ENCODE data around the gene RASGRP1. TPM values are rescaled to one million over a fixed set of nuclear protein-coding genes. Genes with fewer than 3 reads are reported as not detected.

RASGRP1 gene
- polyA plus RNA-seq, 1 experiment, result 1.2 TPM

GRCh38 chr15:38463893-38464292 is 100.7 kb downstream of the RASGRP1 start:
- POLR2A ChIA-PET, result no interaction called here
- CTCF ChIA-PET, result interaction anchor here (0.8 to 1.8 kb wide), 6 partner anchors 22 to 468 kb away, joined by 3 to 6 read pairs (median 4); partner anchors contain the start of gene RASGRP1

GRCh38 chr15:38461066-38461833 is 103.4 kb downstream of the RASGRP1 start:
- POLR2A ChIA-PET, result interaction anchor here (0.9 kb wide), 1 partner anchor 11 kb away, joined by 4 read pairs; no protein-coding TSS in a partner anchor
- DNase-seq (ENCODE audit: low read depth, low spot score), result no peak
- CTCF ChIA-PET, result interaction anchor here (0.8 to 1.5 kb wide), 6 partner anchors 13 to 229 kb away, joined by 3 to 6 read pairs (median 4); partner anchors contain the start of gene RASGRP1
- no peak overlapping the region for H3K27ac ChIP-seq (ENCODE audit: low read depth, low read length)
- no peak overlapping the region for H3K4me3 ChIP-seq (ENCODE audit: low read depth, low read length)
- TF ChIP-seq, protein P1, sequence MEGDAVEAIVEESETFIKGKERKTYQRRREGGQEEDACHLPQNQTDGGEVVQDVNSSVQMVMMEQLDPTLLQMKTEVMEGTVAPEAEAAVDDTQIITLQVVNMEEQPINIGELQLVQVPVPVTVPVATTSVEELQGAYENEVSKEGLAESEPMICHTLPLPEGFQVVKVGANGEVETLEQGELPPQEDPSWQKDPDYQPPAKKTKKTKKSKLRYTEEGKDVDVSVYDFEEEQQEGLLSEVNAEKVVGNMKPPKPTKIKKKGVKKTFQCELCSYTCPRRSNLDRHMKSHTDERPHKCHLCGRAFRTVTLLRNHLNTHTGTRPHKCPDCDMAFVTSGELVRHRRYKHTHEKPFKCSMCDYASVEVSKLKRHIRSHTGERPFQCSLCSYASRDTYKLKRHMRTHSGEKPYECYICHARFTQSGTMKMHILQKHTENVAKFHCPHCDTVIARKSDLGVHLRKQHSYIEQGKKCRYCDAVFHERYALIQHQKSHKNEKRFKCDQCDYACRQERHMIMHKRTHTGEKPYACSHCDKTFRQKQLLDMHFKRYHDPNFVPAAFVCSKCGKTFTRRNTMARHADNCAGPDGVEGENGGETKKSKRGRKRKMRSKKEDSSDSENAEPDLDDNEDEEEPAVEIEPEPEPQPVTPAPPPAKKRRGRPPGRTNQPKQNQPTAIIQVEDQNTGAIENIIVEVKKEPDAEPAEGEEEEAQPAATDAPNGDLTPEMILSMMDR (IDR thresholded peaks at IDR 0.05; ENCODE audit: low read depth, low read length), result no peak
- no peaks in the 10 kb centered on the region for H3K9me3 ChIP-seq (ENCODE audit: control insufficient read depth, insufficient read depth, low read length)
- H3K27me3 ChIP-seq (ENCODE audit: control insufficient read depth, insufficient read depth, low read length), result no peaks in the 10 kb centered on the region

More at GRCh38 chr15:38463893-38464292, 100.7 kb downstream of the RASGRP1 start:
- Histone ChIP-seq H3K9me3 (ENCODE audit: control insufficient read depth, insufficient read depth, low read length) (no peaks in the 10 kb centered on the region), H3K27ac (ENCODE audit: low read depth, low read length) (no peak overlapping the region), H3K27me3 (ENCODE audit: control insufficient read depth, insufficient read depth, low read length) (no peaks in the 10 kb centered on the region), H3K4me3 (ENCODE audit: low read depth, low read length) (no peak overlapping the region)
- DNase-seq (ENCODE audit: low read depth, low spot score), result no peak
- TF ChIP-seq, protein P1 (IDR thresholded peaks at IDR 0.05; ENCODE audit: low read depth, low read length), result no peak

DNA sequence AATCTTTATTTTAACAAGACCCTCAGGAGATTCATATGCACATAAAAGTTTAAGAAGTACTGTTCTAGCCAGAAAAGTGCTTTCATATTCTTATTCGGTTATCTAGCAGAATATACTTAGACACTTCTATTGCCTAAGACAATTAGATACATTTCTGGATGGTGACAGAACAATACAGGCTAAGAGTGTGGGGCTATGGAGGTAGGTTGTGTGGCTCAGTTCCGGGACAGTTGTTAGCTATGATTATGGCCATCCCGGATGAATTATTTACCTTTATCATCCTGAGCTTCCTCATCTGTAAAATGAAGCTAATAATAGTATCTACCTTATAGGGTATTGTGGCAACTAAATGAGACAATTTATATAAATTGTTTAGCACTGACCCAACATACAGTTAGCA is 104.1 kb downstream of the RASGRP1 start:
- Histone ChIP-seq H3K27ac (ENCODE audit: low read depth, low read length) (no peak overlapping the region), H3K9me3 (ENCODE audit: control insufficient read depth, insufficient read depth, low read length) (no peaks in the 10 kb centered on the region), H3K4me3 (ENCODE audit: low read depth, low read length) (no peak overlapping the region), H3K27me3 (ENCODE audit: control insufficient read depth, insufficient read depth, low read length) (no peaks in the 10 kb centered on the region)
- TF ChIP-seq, protein P1 (IDR thresholded peaks at IDR 0.05; ENCODE audit: low read depth, low read length), result no peak
- ChIA-PET CTCF (interaction anchor here (1.0 to 1.5 kb wide), 5 partner anchors 14 to 223 kb away, joined by 3 to 6 read pairs (median 4); partner anchors contain the start of gene RASGRP1), POLR2A (interaction anchor here (0.9 kb wide), 1 partner anchor 12 kb away, joined by 4 read pairs; no protein-coding TSS in a partner anchor)
- DNase-seq (ENCODE audit: low read depth, low spot score), result no peak

- POLR2A ChIA-PET, result no interaction called here
- Histone ChIP-seq H3K27me3 (ENCODE audit: control insufficient read depth, insufficient read depth, low read length) (no peaks in the 10 kb centered on the region), H3K9me3 (ENCODE audit: control insufficient read depth, insufficient read depth, low read length) (no peaks in the 10 kb centered on the region), H3K4me3 (ENCODE audit: low read depth, low read length) (no peak overlapping the region), H3K27ac (ENCODE audit: low read depth, low read length) (no peak overlapping the region)
- TF ChIP-seq, protein P1 (IDR thresholded peaks at IDR 0.05; ENCODE audit: low read depth, low read length), result no peak
- DNase-seq (ENCODE audit: low read depth, low spot score), result no peak
- CTCF ChIA-PET, result interaction anchor here (1.3 kb wide), 1 partner anchor 231 kb away, joined by 5 read pairs; no protein-coding TSS in a partner anchor
Measured at GRCh38 chr15:38459480-38459879, 105.1 kb downstream of the RASGRP1 start.

DNA sequence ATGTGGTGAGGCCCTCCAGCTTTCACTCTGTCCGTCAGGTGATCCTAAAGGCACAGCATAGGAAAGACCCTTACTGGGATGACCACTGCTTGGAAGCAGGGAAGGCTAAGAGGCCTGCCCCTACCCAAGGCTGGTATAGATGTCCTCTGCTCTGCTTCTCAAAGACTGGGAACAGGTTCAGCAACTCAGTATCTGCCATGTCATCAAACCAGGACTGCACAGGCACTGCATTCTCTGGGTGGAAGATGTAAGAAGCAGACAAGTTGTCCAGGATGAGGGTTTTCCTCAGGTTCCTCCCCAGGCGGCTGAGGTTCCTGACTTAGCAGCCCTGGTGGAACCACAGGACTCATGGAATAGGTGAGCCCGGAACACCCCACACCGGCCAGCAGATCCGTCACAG is 106.0 kb downstream of the RASGRP1 start:
- ChIA-PET CTCF (interaction anchor here (1.3 kb wide), 1 partner anchor 232 kb away, joined by 5 read pairs; no protein-coding TSS in a partner anchor), POLR2A (no interaction called here)
- Histone ChIP-seq H3K27me3 (ENCODE audit: control insufficient read depth, insufficient read depth, low read length) (no peaks in the 10 kb centered on the region), H3K9me3 (ENCODE audit: control insufficient read depth, insufficient read depth, low read length) (no peaks in the 10 kb centered on the region), H3K4me3 (ENCODE audit: low read depth, low read length) (no peak overlapping the region), H3K27ac (ENCODE audit: low read depth, low read length) (no peak overlapping the region)
- TF ChIP-seq, protein P1 (IDR thresholded peaks at IDR 0.05; ENCODE audit: low read depth, low read length), result no peak
- DNase-seq (ENCODE audit: low read depth, low spot score), result no peak
